ENCODE results near the gene TIAM2.
"Not testable (repeated sequence)": the region's sequence is repeated elsewhere in the genome, so short reads cannot be mapped to it uniquely, and the experiment has no call there.

Gene TIAM2

DNA sequence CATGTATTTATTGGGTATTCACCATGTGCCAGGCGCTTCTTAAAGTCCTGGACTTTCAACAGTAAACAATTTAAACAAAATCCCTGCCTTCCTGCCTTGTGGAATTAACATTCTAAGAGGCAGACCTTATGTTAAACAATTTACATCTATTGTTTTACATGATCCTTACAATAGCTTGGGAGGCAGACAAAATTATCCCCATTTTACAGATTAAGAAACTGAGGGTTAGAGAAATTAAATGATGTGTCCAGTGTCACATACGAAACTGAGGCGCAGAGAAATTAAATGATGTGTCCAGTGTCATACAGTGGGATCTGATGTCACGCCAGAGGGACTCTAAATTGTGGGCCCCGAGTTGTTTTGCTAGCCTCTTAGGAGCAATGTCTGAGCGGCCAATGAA, 105.5 kb downstream of the TIAM2 start:
- TF ChIP-seq, protein P1, sequence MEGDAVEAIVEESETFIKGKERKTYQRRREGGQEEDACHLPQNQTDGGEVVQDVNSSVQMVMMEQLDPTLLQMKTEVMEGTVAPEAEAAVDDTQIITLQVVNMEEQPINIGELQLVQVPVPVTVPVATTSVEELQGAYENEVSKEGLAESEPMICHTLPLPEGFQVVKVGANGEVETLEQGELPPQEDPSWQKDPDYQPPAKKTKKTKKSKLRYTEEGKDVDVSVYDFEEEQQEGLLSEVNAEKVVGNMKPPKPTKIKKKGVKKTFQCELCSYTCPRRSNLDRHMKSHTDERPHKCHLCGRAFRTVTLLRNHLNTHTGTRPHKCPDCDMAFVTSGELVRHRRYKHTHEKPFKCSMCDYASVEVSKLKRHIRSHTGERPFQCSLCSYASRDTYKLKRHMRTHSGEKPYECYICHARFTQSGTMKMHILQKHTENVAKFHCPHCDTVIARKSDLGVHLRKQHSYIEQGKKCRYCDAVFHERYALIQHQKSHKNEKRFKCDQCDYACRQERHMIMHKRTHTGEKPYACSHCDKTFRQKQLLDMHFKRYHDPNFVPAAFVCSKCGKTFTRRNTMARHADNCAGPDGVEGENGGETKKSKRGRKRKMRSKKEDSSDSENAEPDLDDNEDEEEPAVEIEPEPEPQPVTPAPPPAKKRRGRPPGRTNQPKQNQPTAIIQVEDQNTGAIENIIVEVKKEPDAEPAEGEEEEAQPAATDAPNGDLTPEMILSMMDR (IDR thresholded peaks at IDR 0.05; ENCODE audit: low read depth, low read length, missing control alignments) = no peak
- no peak for DNase-seq (ENCODE audit: low read depth)
- H3K4me3 ChIP-seq (ENCODE audit: low read depth, low read length) = no peak overlapping the region

DNA sequence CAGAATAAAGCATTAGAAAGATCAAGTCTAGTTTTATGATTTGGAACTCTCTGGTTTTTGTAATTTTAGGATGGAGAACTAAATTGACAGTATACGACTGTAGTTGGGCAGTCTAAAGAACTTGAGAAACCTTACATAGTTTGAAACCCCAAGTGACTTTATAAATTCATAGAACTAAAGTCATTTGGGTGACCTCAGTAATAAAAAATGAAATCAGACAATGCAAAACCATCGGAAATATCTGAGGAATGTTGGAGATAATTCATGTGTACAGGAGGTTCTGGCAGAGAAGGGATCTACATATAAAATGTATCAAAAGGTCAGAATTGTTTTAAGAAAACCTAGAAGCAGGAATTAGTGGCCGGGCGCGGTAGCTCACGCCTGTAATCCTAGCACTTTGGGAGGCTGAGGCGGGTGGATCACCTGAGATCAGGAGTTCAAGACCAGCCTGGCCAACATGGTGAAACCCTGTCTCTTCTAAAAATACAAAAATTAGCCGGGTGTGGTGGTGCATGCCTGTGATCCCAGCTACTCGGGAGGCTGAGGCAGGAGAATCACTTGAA, 108.0 kb downstream of the TIAM2 start:
- DNase-seq (ENCODE audit: low read depth); H3K4me3 ChIP-seq (ENCODE audit: low read depth, low read length): not testable (repeated sequence)

DNA sequence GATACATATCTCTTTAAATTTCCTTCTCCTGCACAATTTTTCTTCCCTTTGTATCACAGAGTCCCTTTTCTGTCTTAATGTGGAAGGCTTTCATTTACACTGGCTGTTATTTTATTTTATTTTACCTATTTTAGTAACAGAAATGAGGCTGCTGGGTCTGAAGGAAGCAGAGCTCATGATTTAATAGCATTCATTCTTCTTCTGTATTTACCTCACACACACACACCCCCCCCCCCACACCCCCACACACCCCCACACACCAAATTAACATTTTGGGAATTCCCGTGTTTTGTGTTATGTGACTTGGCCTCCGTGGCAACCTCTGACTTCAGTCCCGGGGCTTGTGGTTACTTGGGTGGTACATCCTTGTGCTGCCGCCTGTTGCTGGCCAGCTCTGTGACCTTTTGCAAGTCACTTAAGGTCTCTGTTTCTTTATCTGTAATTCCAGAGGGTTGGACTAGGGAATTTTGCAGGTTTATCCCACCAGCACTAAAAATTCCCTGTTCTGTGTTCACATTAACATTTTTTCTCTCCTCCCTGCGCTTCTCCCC, 108.8 kb downstream of the TIAM2 start:
- TF ChIP-seq, protein P1 (IDR thresholded peaks at IDR 0.05; ENCODE audit: low read depth, low read length, missing control alignments) = no peak
- H3K4me3 ChIP-seq (ENCODE audit: low read depth, low read length) = no peak overlapping the region
- DNase-seq (ENCODE audit: low read depth) = no peak

DNA sequence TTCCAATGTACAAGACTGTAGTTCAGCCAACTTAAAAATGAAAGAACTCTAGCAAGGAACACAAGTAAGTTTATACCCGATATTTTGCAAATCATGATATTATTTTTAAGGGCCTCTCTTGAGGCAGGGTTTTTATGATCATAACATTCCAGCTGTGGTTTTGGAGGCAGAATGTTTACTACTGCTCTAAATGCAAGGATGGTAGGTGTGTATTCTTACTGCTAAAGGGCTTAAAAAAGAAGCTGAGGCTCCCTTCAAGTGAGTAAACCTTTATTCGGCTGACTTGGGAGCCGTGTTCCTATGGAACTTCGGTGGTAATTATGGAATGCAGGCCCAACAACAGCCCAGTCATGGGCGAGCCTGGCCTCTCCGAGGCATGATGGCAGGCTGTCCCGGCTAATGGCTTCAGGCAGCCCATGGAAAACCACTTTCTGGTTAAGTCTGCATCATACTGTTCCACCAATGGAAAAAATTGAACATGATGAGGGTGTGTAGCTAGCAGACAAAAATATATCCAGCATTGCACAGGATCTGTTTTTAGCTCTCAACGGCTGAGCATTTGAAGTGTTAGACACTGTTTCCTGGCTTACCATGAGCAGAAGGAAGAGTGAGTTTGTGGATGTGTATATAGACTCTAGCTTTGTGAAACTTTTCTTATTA, 111.5 kb downstream of the TIAM2 start:
- no peak overlapping the region for H3K4me3 ChIP-seq (ENCODE audit: low read depth, low read length)
- TF ChIP-seq, protein P1 (IDR thresholded peaks at IDR 0.05; ENCODE audit: low read depth, low read length, missing control alignments) = no peak
- no peak for DNase-seq (ENCODE audit: low read depth)

DNA sequence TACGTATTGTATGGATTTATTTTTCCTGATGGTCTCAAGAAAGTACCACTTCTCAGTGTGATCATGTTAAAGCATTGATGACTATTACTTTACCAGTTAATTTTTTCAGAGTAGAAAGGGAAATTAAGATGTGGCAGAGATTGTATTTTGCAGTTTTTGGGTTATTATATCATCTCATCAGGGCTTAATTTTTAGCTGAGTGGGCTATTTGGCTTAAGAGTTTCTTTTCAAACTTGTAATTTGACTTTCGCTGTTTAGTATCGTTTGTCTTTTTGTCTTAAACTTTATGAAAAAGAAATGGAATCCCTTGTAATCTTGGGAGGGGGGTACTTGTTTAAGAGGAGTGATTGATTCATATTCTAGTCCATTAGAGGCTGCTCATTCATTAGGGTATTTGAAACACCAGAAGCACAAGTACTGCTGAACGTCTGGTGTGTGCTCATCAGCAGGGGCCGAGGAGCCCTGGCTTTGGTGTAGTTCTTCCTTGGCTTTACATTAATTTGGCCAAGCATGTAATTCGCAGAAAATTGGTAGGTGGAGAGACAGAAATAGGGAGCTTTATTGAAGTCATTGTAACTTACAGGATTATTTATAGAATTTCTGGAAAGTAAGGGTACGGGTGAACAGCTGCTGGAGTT, 112.4 kb downstream of the TIAM2 start:
- TF ChIP-seq, protein P1 (IDR thresholded peaks at IDR 0.05; ENCODE audit: low read depth, low read length, missing control alignments) = no peak
- no peak overlapping the region for H3K4me3 ChIP-seq (ENCODE audit: low read depth, low read length)
- no peak for DNase-seq (ENCODE audit: low read depth)

DNA sequence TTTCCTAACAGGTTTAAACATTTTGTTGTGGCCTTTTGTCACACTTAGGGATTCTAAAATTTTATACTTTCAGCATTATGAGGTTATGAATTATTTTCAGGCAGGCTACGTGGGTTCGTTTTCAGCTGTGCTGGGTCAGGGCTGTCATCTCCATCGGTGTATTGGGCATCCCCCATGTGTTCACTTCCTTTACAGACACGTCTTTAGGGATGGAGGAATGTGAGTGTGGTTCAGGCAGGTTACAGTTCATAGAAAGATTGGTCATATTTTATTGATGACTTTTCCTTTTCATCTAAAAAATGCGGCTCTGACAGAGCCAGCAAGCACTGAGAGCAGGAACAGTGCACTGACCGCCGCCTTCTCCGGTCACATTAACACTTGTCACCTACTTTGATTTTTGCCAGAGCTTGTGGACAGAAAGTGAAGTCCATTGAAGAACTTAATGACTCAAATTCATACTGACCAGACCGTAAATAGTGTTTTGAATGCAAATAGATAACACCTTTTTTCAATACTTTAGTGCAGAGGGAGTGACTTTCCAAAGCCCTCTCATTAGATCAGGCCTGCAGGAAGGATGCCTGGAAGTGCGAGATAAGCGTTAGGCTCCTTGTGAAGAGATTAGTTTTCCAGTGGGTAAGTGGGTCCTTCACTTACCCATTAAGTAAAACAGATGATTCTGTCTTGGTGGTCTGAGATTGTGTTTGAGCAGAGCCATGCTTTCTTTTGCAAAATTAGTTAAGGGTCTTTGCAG, 113.1 kb downstream of the TIAM2 start:
- no peak overlapping the region for H3K4me3 ChIP-seq (ENCODE audit: low read depth, low read length)
- DNase-seq (ENCODE audit: low read depth) = no peak
- TF ChIP-seq, protein P1 (IDR thresholded peaks at IDR 0.05; ENCODE audit: low read depth, low read length, missing control alignments) = no peak

DNA sequence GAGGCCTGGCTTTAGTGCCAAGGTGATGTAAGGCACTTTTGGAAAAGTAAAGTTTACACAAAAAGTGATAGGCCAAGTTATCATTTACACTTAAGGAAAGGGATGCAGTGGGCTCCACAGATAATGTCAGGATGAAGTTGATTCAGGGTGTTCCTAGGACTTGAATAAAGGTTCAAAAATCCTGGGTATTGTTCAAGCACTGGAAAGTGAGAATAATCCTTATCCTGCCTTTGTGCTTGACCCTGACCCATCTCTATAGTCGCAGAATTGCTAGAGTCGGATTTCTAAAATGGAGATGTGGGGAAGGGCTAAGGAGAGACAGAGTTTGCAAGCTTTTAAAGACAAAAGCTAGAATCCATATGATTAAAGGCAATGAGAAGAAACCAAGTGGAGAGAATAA, 115.6 kb downstream of the TIAM2 start:
- DNase-seq (ENCODE audit: low read depth) = no peak
- TF ChIP-seq, protein P1 (IDR thresholded peaks at IDR 0.05; ENCODE audit: low read depth, low read length, missing control alignments) = no peak
- no peak overlapping the region for H3K4me3 ChIP-seq (ENCODE audit: low read depth, low read length)
